ENCODE measurements around the gene CDHR1.

Gene CDHR1

GRCh38 chr10:84269162-84269561 is 74.8 kb downstream of the CDHR1 start:
- TF ChIP-seq CTCF (IDR thresholded peaks at IDR 0.05; ENCODE audit: insufficient read depth, low read depth, low read length, missing control alignments) = no peak
- H3K4me3 ChIP-seq (ENCODE audit: low read length) = no peak overlapping the region
- DNase-seq (ENCODE audit: low read depth) = no peak

Data from epithelial cell of esophagus (primary cell).